ENCODE results near the gene ATRAID. TPM values are rescaled to one million over a fixed set of nuclear protein-coding genes. Genes with fewer than 3 reads are reported as not detected.

The ATRAID gene
- total RNA-seq, 2 donors from 2014 or later = 59.7 to 76.8 TPM

- no peak for ATAC-seq
- Mint-ChIP-seq H3K27ac (no peak overlapping the region), H3K27me3 (peaks cover 74% of the 10 kb centered on the region), H3K4me1 (peaks cover 5% of the 10 kb centered on the region), H3K4me3 (no peak overlapping the region), H3K36me3 (ENCODE audit: low read depth) (peaks cover 11% of the 10 kb centered on the region)
- no peak for DNase-seq
- no peaks in the 10 kb centered on the region for H3K9me3 ChIP-seq (ENCODE audit: control insufficient read depth, low read length, poor library complexity, severe bottlenecking)
These were observed 43.8 kb downstream of the ATRAID start for GRCh38 chr2:27255660-27256059.

- peaks cover 14% of the 10 kb centered on the region for H3K4me1 Mint-ChIP-seq
- H3K27ac Mint-ChIP-seq = no peak overlapping the region
- DNase-seq (no peak), ATAC-seq (no peak)
- no peak overlapping the region for H3K4me3 Mint-ChIP-seq
- no peaks in the 10 kb centered on the region for H3K9me3 ChIP-seq (ENCODE audit: control insufficient read depth, low read length, poor library complexity, severe bottlenecking)
- peaks cover 75% of the 10 kb centered on the region for H3K27me3 Mint-ChIP-seq
- H3K36me3 Mint-ChIP-seq (ENCODE audit: low read depth) = peaks cover 18% of the 10 kb centered on the region
These were observed 45.1 kb downstream of the ATRAID start for GRCh38 chr2:27256855-27257454.

- ATAC-seq (no peak), DNase-seq (no peak)
- no peak overlapping the region for H3K4me3 Mint-ChIP-seq
- H3K4me1 Mint-ChIP-seq = peaks cover 16% of the 10 kb centered on the region
- no peak overlapping the region for H3K27ac Mint-ChIP-seq
- peaks cover 75% of the 10 kb centered on the region for H3K27me3 Mint-ChIP-seq
- H3K9me3 ChIP-seq (ENCODE audit: control insufficient read depth, low read length, poor library complexity, severe bottlenecking) = no peaks in the 10 kb centered on the region
- H3K36me3 Mint-ChIP-seq (ENCODE audit: low read depth) = peaks cover 18% of the 10 kb centered on the region
These were observed 46.2 kb downstream of the ATRAID start for GRCh38 chr2:27258051-27258450.

GRCh38 chr2:27261241-27261925 is 49.5 kb downstream of the ATRAID start:
- ATAC-seq (no peak), DNase-seq (no peak)
- Mint-ChIP-seq H3K27me3 (peaks cover 70% of the 10 kb centered on the region), H3K36me3 (ENCODE audit: low read depth) (peaks cover 27% of the 10 kb centered on the region), H3K27ac (peak overlapping the region; percentile 39), H3K4me1 (peaks cover 30% of the 10 kb centered on the region), H3K4me3 (peak overlapping the region; percentile 90)
- no peaks in the 10 kb centered on the region for H3K9me3 ChIP-seq (ENCODE audit: control insufficient read depth, low read length, poor library complexity, severe bottlenecking)

- peaks cover 30% of the 10 kb centered on the region for H3K4me1 Mint-ChIP-seq
- H3K27me3 Mint-ChIP-seq = peaks cover 65% of the 10 kb centered on the region
- peaks cover 27% of the 10 kb centered on the region for H3K36me3 Mint-ChIP-seq (ENCODE audit: low read depth)
- H3K4me3 Mint-ChIP-seq = peak overlapping the region; percentile 90
- no peaks in the 10 kb centered on the region for H3K9me3 ChIP-seq (ENCODE audit: control insufficient read depth, low read length, poor library complexity, severe bottlenecking)
- ATAC-seq (no peak), DNase-seq (no peak)
- H3K27ac Mint-ChIP-seq = peak overlapping the region; percentile 39
These were observed 50.1 kb downstream of the ATRAID start for GRCh38 chr2:27261926-27262298.

GRCh38 chr2:27262379-27263286 is 50.8 kb downstream of the ATRAID start, which contains the start of gene SLC30A3:
TSS of gene SLC30A3 (minus strand) at chr2:27263047. CDS start at chr2:27262906, 141 bp downstream.
- peak within 1 kb of the TSS; percentile 99 for H3K4me3 Mint-ChIP-seq
- H3K9me3 ChIP-seq (ENCODE audit: control insufficient read depth, low read length, poor library complexity, severe bottlenecking) = no peaks in the 10 kb centered on the region
- H3K36me3 Mint-ChIP-seq (ENCODE audit: low read depth) = peaks cover 27% of the 10 kb centered on the region
- peak within 1 kb of the TSS; percentile 82 for H3K27ac Mint-ChIP-seq
- peak; percentile 59 for ATAC-seq
- peaks cover 58% of the 10 kb centered on the region for H3K27me3 Mint-ChIP-seq
- H3K4me1 Mint-ChIP-seq = peaks cover 30% of the 10 kb centered on the region
- DNase-seq = peak; percentile 41 to 65 (median 63)

- Mint-ChIP-seq H3K27ac (peak overlapping the region; percentile 82), H3K4me3 (peak overlapping the region; percentile 99), H3K36me3 (ENCODE audit: low read depth) (peaks cover 27% of the 10 kb centered on the region), H3K27me3 (peaks cover 51% of the 10 kb centered on the region), H3K4me1 (peaks cover 30% of the 10 kb centered on the region)
- H3K9me3 ChIP-seq (ENCODE audit: control insufficient read depth, low read length, poor library complexity, severe bottlenecking) = no peaks in the 10 kb centered on the region
- ATAC-seq (no peak), DNase-seq (no peak)
These were observed 51.7 kb downstream of the ATRAID start for GRCh38 chr2:27263287-27264252.

GRCh38 chr2:27264253-27264752 is 52.5 kb downstream of the ATRAID start:
- H3K9me3 ChIP-seq (ENCODE audit: control insufficient read depth, low read length, poor library complexity, severe bottlenecking) = no peaks in the 10 kb centered on the region
- H3K36me3 Mint-ChIP-seq (ENCODE audit: low read depth) = peaks cover 23% of the 10 kb centered on the region
- H3K4me1 Mint-ChIP-seq = peaks cover 30% of the 10 kb centered on the region
- peak; percentile 59 for ATAC-seq
- peak overlapping the region; percentile 99 for H3K4me3 Mint-ChIP-seq
- DNase-seq = peak in 1 of 3 donors; percentile 24
- H3K27me3 Mint-ChIP-seq = peaks cover 45% of the 10 kb centered on the region
- H3K27ac Mint-ChIP-seq = peak overlapping the region; percentile 82

GRCh38 chr2:27264753-27265535 is 53.1 kb downstream of the ATRAID start:
- DNase-seq (peak; percentile 58 to 63 (median 60)), ATAC-seq (peak; percentile 85)
- peaks cover 30% of the 10 kb centered on the region for H3K4me1 Mint-ChIP-seq
- peaks cover 20% of the 10 kb centered on the region for H3K36me3 Mint-ChIP-seq (ENCODE audit: low read depth)
- peak overlapping the region; percentile 99 for H3K4me3 Mint-ChIP-seq
- peak overlapping the region; percentile 82 for H3K27ac Mint-ChIP-seq
- peaks cover 39% of the 10 kb centered on the region for H3K27me3 Mint-ChIP-seq
- H3K9me3 ChIP-seq (ENCODE audit: control insufficient read depth, low read length, poor library complexity, severe bottlenecking) = no peaks in the 10 kb centered on the region

- DNase-seq = no peak
- Mint-ChIP-seq H3K4me1 (peaks cover 30% of the 10 kb centered on the region), H3K27ac (no peak overlapping the region), H3K27me3 (peaks cover 33% of the 10 kb centered on the region), H3K4me3 (peak overlapping the region; percentile 75), H3K36me3 (ENCODE audit: low read depth) (peaks cover 19% of the 10 kb centered on the region)
- H3K9me3 ChIP-seq (ENCODE audit: control insufficient read depth, low read length, poor library complexity, severe bottlenecking) = no peaks in the 10 kb centered on the region
- no peak for ATAC-seq
These were observed 53.7 kb downstream of the ATRAID start for GRCh38 chr2:27265536-27265870.
